Fibroblast of the conjunctiva (primary cell): ENCODE measurements around the gene KCNIP1.

Experiments
- DNase-seq: peaks from one replicate; pipeline ENCODE4 v3.0.0-alpha.2; 2010; ENCODE audit warnings: low read depth

The KCNIP1 gene

GRCh38 chr5:170483701-170484458 lies 19.9 kb upstream of the KCNIP1 start:
- DNase-seq, result no peak

- no peak for DNase-seq
These were observed 19.4 kb upstream of the KCNIP1 start for GRCh38 chr5:170484459-170484831.

GRCh38 chr5:170484847-170485615 lies 18.8 kb upstream of the KCNIP1 start:
- DNase-seq, result no peak

GRCh38 chr5:170485616-170485911 lies 18.3 kb upstream of the KCNIP1 start:
- no peak for DNase-seq

GRCh38 chr5:170486371-170486770 lies 17.4 kb upstream of the KCNIP1 start:
- DNase-seq, result no peak

GRCh38 chr5:170488570-170488969 lies 15.2 kb upstream of the KCNIP1 start:
- DNase-seq, result no peak

GRCh38 chr5:170489199-170489598 lies 14.6 kb upstream of the KCNIP1 start:
- no peak for DNase-seq

- no peak for DNase-seq
These were observed 13.4 kb upstream of the KCNIP1 start for GRCh38 chr5:170490381-170490780.

- peak; percentile 72 for DNase-seq
These were observed 12.3 kb upstream of the KCNIP1 start for GRCh38 chr5:170491479-170491878.

- DNase-seq, result no peak
These were observed 10.6 kb upstream of the KCNIP1 start for GRCh38 chr5:170493028-170493820.

- no peak for DNase-seq
These were observed 9.8 kb upstream of the KCNIP1 start for GRCh38 chr5:170494041-170494440.

- no peak for DNase-seq
These were observed 7.8 kb upstream of the KCNIP1 start for GRCh38 chr5:170495825-170496661.

- no peak for DNase-seq
These were observed 7.2 kb upstream of the KCNIP1 start for GRCh38 chr5:170496662-170497028.

- no peak for DNase-seq
These were observed 6.3 kb upstream of the KCNIP1 start for GRCh38 chr5:170497311-170498038.

- DNase-seq, result no peak
These were observed 4.9 kb upstream of the KCNIP1 start for GRCh38 chr5:170498811-170499351.

GRCh38 chr5:170499621-170500020 lies 4.2 kb upstream of the KCNIP1 start:
- no peak for DNase-seq

GRCh38 chr5:170501361-170501760 lies 2.5 kb upstream of the KCNIP1 start:
- DNase-seq, result no peak

- no peak for DNase-seq
These were observed 1.9 kb upstream of the KCNIP1 start for GRCh38 chr5:170501931-170502330.

GRCh38 chr5:170504616-170505266 lies 921 bp downstream of the KCNIP1 start:
- DNase-seq, result no peak

- DNase-seq, result no peak
These were observed 4.2 kb downstream of the KCNIP1 start for GRCh38 chr5:170508036-170508435.
